Ascending aorta (tissue), 2 donors: ENCODE results near the gene OR2M4. TPM values are rescaled to one million over a fixed set of nuclear protein-coding genes. Genes with fewer than 3 reads are reported as not detected.

ENCODE experiments used
- DNase-seq, 2 donors: peaks; one replicate each; pipeline ENCODE4 v3.0.0-alpha.2; 2019; ENCODE audit warnings: low spot score in 2 of 2
- H3K27ac ChIP-seq, 2 donors: fragments of 200-600 bp; sonication (generic); one replicate each; pipeline ENCODE4 v1.5.1; 2016 to 2017; ENCODE audit warnings: mild to moderate bottlenecking in 1 of 2
- H3K27me3 ChIP-seq: fragments of 200-600 bp; sonication (generic); one replicate; pipeline ENCODE4 v1.5.1; 2017
- H3K36me3 ChIP-seq, 2 donors: fragments of 200-600 bp; sonication (generic); one replicate each; pipeline ENCODE4 v1.5.1; 2016
- H3K4me1 ChIP-seq, 2 donors: fragments of 200-600 bp; sonication (generic); one replicate each; pipeline ENCODE4 v1.5.1; 2016 to 2017; ENCODE audit warnings: mild to moderate bottlenecking in 1 of 2
- H3K4me3 ChIP-seq, 2 donors: fragments of 200-600 bp; sonication (generic); one replicate each; pipeline ENCODE4 v1.5.1; 2016 to 2017; ENCODE audit warnings: mild to moderate bottlenecking in 1 of 2
- H3K9me3 ChIP-seq, 2 donors: fragments of 200-600 bp; sonication (generic); one replicate each; pipeline ENCODE4 v1.5.1; 2016
- CTCF ChIP-seq, 3 experiments: fragments of 200-600 bp in 2 of 3; fragments of 450-650 bp in 1 of 3; sonication (generic) in 2 of 3; IDR thresholded peaks; one replicate each; pipeline ENCODE4 v1.5.1; 2016 to 2019; ENCODE audit warnings: antibody characterized with exemption in 3 of 3, mild to moderate bottlenecking in 1 of 3, moderate library complexity in 1 of 3
- intact Hi-C: fragments of 100-400 bp; cut with DNase I; formaldehyde crosslinking; loops from one replicate; pipeline ENCODE4 v1.15.1; 2023
- total RNA-seq: library from RNA; depleted of rRNA; stranded (reverse); fragments of >200 nt; gene quantifications from one replicate; pipeline ENCODE4 v1.1.0, GENCODE V29; 2016

OR2M4 gene, protein sequence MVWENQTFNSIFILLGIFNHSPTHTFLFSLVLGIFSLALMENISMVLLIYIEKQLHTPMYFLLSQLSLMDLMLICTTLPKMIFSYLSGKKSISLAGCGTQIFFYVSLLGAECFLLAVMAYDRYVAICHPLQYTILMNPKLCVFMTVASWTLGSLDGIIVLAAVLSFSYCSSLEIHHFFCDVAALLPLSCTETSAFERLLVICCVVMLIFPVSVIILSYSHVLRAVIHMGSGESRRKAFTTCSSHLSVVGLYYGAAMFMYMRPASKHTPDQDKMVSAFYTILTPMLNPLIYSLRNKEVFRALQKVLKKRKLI
- total RNA-seq: not detected

- Histone ChIP-seq H3K9me3 (no peaks in the 10 kb centered on the region), H3K27me3 (no peaks in the 10 kb centered on the region), H3K4me3 (no peak within 1 kb of the TSS), H3K36me3 (no peaks in the 10 kb centered on the region), H3K4me1 (no peaks in the 10 kb centered on the region), H3K27ac (no peak within 1 kb of the TSS)
- no peak for TF ChIP-seq CTCF (IDR thresholded peaks at IDR 0.05)
- intact Hi-C loops: no loop called here
- no peak for DNase-seq
Measured at GRCh38 chr1:248231117-248231516, at the start of gene OR2M4. TSS of gene OR2M4 (plus strand) at chr1:248231417. CDS start at chr1:248238929, 7,512 bp downstream.

GRCh38 chr1:248183996-248184395 lies 47.2 kb upstream of the OR2M4 start:
- Histone ChIP-seq H3K9me3 (no peaks in the 10 kb centered on the region), H3K27me3 (no peaks in the 10 kb centered on the region), H3K4me3 (no peak overlapping the region), H3K36me3 (no peaks in the 10 kb centered on the region), H3K4me1 (no peaks in the 10 kb centered on the region), H3K27ac (no peak overlapping the region)
- no peak for TF ChIP-seq CTCF (IDR thresholded peaks at IDR 0.05)
- intact Hi-C loops: no loop called here
- DNase-seq: no peak

DNA sequence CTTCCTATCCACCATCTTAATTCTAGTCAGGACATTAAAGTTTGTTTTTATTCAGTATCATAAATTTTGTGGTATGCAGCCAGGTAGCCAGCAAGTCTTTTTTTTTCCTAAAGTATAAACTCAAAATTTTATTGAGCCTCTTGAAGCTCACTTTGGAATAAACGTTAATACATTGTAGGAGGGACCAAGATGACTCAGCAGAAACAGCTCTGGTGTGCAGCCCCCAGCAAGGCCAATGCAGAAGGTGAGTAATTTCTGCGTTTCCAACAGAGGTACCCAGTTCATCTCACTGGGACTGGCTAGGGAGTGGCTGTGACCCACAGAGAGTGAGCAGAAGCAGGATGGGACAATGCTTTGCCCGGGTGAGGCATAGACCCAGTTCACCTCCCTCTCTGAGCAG lies 43.9 kb upstream of the OR2M4 start:
- Histone ChIP-seq H3K27me3 (no peaks in the 10 kb centered on the region), H3K27ac (no peak overlapping the region), H3K4me3 (no peak overlapping the region), H3K4me1 (no peaks in the 10 kb centered on the region), H3K36me3 (no peaks in the 10 kb centered on the region), H3K9me3 (no peaks in the 10 kb centered on the region)
- no peak for DNase-seq
- intact Hi-C loops: no loop called here
- TF ChIP-seq CTCF (IDR thresholded peaks at IDR 0.05): no peak

DNA sequence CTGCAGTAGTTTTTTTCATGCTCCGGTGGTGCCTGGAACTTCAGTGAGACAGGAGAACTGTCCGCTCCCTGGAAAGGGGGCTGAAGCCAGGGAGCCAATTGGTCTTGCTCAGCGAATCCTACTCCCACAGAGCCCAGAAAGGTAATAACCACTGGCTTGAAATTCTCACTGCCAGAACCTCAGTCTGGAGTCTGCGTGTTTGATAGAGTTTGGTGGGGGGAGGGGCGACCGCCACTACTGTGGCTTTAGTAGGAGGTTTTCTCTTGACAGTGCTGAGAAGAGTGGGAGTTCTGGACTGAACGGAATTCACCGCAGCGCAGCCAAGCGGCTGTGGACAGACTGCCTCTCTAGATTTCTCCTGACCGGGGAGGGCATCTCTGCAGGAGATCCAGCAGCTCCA lies 42.2 kb upstream of the OR2M4 start:
- no peaks in the 10 kb centered on the region for H3K9me3 ChIP-seq
- no peaks in the 10 kb centered on the region for H3K27me3 ChIP-seq
- no peaks in the 10 kb centered on the region for H3K36me3 ChIP-seq
- H3K4me3 ChIP-seq: no peak overlapping the region
- DNase-seq: no peak
- H3K27ac ChIP-seq: no peak overlapping the region
- intact Hi-C loops: no loop called here
- no peak for TF ChIP-seq CTCF (IDR thresholded peaks at IDR 0.05)
- no peaks in the 10 kb centered on the region for H3K4me1 ChIP-seq

DNA sequence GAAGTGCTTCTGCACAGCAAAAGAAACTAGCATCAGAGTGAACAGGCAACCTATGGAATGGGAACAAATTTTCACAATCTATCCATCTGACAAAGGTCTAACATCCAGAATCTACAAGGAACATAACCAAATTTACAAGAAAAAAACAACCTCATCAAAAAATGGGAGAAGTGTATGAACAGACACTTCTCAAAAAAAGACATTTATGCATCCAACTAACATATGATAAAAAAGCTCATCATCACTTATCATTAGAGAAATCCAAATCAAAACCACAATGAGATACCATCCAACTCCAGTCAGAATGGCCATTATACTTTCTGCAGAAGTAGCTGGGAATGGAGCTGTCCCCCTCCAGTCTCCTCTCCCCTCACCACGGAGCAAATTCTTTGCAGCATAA lies 37.1 kb upstream of the OR2M4 start:
- intact Hi-C loops: no loop called here
- Histone ChIP-seq H3K27me3 (no peaks in the 10 kb centered on the region), H3K36me3 (no peaks in the 10 kb centered on the region), H3K27ac (no peak overlapping the region), H3K9me3 (no peaks in the 10 kb centered on the region), H3K4me1 (no peaks in the 10 kb centered on the region), H3K4me3 (no peak overlapping the region)
- TF ChIP-seq CTCF (IDR thresholded peaks at IDR 0.05): no peak
- no peak for DNase-seq

DNA sequence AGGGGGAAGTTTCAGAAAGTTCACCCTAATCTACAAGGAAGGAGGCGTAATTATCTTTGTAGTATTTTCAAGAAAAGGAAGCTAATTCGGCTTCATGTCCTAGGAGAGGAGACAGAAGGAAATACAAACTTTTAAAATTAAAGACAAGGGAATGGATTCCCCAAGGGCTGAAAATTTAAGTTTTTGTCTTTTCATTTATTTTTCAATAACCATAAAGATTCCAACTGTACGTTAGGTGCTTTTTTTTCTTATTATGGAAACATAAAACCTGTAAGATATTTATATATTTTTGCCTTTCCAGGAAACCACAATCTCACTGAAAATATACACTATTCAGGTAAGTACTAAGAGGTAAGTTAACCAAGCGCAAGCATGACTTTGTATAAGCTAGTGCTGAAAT lies 34.3 kb upstream of the OR2M4 start, which contains the start of gene OR2M3:
OR2M3 (plus strand) TSS at position 301 of the 400 bp plus-strand sequence. CDS start 5,803 bp downstream, outside the sequence.
- DNase-seq: no peak
- no peak for TF ChIP-seq CTCF (IDR thresholded peaks at IDR 0.05)

More for the DNA sequence above, 34.3 kb upstream of the OR2M4 start, which contains the start of gene OR2M3:
- no peaks in the 10 kb centered on the region for H3K4me1 ChIP-seq
- H3K9me3 ChIP-seq: no peaks in the 10 kb centered on the region
- no peak within 1 kb of the TSS for H3K27ac ChIP-seq
- H3K36me3 ChIP-seq: no peaks in the 10 kb centered on the region
- no peaks in the 10 kb centered on the region for H3K27me3 ChIP-seq
- no peak within 1 kb of the TSS for H3K4me3 ChIP-seq
- intact Hi-C loops: no loop called here
